OCI-LY3 (cell line): ENCODE data around the gene SFRP5.

Experiments
- EZH2phosphoT487 ChIP-seq: fragments of 200-600 bp; shearing (Covaris generic); IDR thresholded peaks from 2 replicates; pipeline ENCODE4 v1.6.1; 2018; ENCODE audit warnings: antibody characterized with exemption, mixed run types, low read depth
- TF ChIP-seq, protein P1 (sequence below): fragments of 200-600, 300-600 bp; sonication (generic); IDR thresholded peaks from 2 replicates; pipeline ENCODE4 v1.5.1; 2014; ENCODE audit warnings: antibody characterized with exemption, low read length, low read depth

DNA sequence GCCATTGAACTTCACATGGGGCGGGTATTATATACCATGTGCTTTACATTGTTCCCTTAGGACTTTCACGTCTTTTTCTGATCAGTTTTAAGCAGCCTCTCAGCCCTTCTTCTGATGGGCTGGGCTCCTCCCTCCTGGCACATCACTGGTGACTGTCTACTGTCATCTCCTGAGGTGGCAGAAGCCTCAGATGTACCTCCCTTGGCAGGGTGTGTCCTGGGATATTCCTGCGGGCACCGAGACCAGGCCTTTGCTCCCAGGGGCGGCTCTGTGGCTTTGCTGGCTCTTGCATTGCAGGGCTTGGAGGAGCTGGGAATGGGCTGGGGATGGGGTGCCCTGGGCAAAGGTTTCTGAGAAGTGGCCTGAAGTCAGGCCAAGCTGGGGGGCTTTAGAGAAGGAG, 43.2 kb upstream of the SFRP5 start:
- TF ChIP-seq, protein P1, sequence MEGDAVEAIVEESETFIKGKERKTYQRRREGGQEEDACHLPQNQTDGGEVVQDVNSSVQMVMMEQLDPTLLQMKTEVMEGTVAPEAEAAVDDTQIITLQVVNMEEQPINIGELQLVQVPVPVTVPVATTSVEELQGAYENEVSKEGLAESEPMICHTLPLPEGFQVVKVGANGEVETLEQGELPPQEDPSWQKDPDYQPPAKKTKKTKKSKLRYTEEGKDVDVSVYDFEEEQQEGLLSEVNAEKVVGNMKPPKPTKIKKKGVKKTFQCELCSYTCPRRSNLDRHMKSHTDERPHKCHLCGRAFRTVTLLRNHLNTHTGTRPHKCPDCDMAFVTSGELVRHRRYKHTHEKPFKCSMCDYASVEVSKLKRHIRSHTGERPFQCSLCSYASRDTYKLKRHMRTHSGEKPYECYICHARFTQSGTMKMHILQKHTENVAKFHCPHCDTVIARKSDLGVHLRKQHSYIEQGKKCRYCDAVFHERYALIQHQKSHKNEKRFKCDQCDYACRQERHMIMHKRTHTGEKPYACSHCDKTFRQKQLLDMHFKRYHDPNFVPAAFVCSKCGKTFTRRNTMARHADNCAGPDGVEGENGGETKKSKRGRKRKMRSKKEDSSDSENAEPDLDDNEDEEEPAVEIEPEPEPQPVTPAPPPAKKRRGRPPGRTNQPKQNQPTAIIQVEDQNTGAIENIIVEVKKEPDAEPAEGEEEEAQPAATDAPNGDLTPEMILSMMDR, result no peak
- TF ChIP-seq EZH2phosphoT487, result no peak
